ENCODE data around the gene SELP.

DNA sequence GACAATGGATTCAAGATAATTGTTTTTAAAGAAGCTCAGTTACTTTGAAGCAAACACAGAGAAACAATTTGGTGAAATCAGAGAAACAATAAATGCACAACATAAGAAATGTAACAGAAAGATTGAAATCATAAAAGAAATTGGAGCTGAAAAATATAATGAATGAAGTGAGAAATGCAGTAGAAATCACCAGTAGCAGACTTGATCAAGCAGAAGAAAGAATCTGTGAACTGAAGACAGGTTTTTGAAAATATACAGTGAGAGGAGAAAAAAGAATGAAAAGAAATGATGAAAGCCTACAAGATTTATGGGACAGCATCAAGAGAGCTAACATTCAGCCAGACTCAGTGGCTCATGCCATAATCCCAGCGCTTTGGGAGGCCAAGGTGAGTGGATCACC lies 4.2 kb upstream of the SELP start:
- TF ChIP-seq, protein P1, sequence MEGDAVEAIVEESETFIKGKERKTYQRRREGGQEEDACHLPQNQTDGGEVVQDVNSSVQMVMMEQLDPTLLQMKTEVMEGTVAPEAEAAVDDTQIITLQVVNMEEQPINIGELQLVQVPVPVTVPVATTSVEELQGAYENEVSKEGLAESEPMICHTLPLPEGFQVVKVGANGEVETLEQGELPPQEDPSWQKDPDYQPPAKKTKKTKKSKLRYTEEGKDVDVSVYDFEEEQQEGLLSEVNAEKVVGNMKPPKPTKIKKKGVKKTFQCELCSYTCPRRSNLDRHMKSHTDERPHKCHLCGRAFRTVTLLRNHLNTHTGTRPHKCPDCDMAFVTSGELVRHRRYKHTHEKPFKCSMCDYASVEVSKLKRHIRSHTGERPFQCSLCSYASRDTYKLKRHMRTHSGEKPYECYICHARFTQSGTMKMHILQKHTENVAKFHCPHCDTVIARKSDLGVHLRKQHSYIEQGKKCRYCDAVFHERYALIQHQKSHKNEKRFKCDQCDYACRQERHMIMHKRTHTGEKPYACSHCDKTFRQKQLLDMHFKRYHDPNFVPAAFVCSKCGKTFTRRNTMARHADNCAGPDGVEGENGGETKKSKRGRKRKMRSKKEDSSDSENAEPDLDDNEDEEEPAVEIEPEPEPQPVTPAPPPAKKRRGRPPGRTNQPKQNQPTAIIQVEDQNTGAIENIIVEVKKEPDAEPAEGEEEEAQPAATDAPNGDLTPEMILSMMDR (IDR thresholded peaks at IDR 0.05) = no peak
- no peak for TF ChIP-seq POLR2AphosphoS5 (IDR thresholded peaks at IDR 0.05)
